ENCODE results near the gene ANKH. TPM values are rescaled to one million over a fixed set of nuclear protein-coding genes. Genes with fewer than 3 reads are reported as not detected.

The ANKH gene
- total RNA-seq, 1 donor from 2014 or later: 30.9 TPM

- Histone ChIP-seq H3K27me3 (no peaks in the 10 kb centered on the region), H3K27ac (no peak overlapping the region), H3K9me3 (no peaks in the 10 kb centered on the region), H3K4me3 (no peak overlapping the region), H3K4me1 (peaks cover 16% of the 10 kb centered on the region), H3K36me3 (no peaks in the 10 kb centered on the region)
- no peak for DNase-seq (ENCODE audit: extremely low spot score in 2 of 2)
- TF ChIP-seq CTCF (IDR thresholded peaks at IDR 0.05) (no peak), POLR2A (IDR thresholded peaks at IDR 0.05) (no peak), POLR2AphosphoS5 (IDR thresholded peaks at IDR 0.05; ENCODE audit: insufficient read depth in 1 of 2, low read depth in 1 of 2) (no peak)
- intact Hi-C loops (cut with DNase I): no loop called here
Measured at GRCh38 chr5:14783691-14784090, 87.9 kb downstream of the ANKH start.

- H3K27me3 ChIP-seq: no peaks in the 10 kb centered on the region
- no peak overlapping the region for H3K27ac ChIP-seq
- peaks cover 16% of the 10 kb centered on the region for H3K4me1 ChIP-seq
- no peaks in the 10 kb centered on the region for H3K36me3 ChIP-seq
- intact Hi-C loops (cut with DNase I): no loop called here
- no peak for DNase-seq (ENCODE audit: extremely low spot score in 2 of 2)
- TF ChIP-seq POLR2AphosphoS5 (IDR thresholded peaks at IDR 0.05; ENCODE audit: insufficient read depth in 1 of 2, low read depth in 1 of 2): no peak
- no peak for TF ChIP-seq CTCF (IDR thresholded peaks at IDR 0.05)
- no peak for TF ChIP-seq POLR2A (IDR thresholded peaks at IDR 0.05)
- no peak overlapping the region for H3K4me3 ChIP-seq
- no peaks in the 10 kb centered on the region for H3K9me3 ChIP-seq
Measured at GRCh38 chr5:14782591-14782990, 89.0 kb downstream of the ANKH start.

GRCh38 chr5:14781106-14781505, 90.5 kb downstream of the ANKH start:
- no peak for DNase-seq (ENCODE audit: extremely low spot score in 2 of 2)
- H3K4me3 ChIP-seq: no peak overlapping the region
- no peaks in the 10 kb centered on the region for H3K36me3 ChIP-seq
- peaks cover 16% of the 10 kb centered on the region for H3K4me1 ChIP-seq
- no peaks in the 10 kb centered on the region for H3K27me3 ChIP-seq
- H3K27ac ChIP-seq: no peak overlapping the region
- no peak for TF ChIP-seq POLR2AphosphoS5 (IDR thresholded peaks at IDR 0.05; ENCODE audit: insufficient read depth in 1 of 2, low read depth in 1 of 2)
- no peaks in the 10 kb centered on the region for H3K9me3 ChIP-seq
- intact Hi-C loops (cut with DNase I): no loop called here

- H3K4me1 ChIP-seq: peaks cover 16% of the 10 kb centered on the region
- no peak for TF ChIP-seq POLR2A (IDR thresholded peaks at IDR 0.05)
- intact Hi-C loops (cut with DNase I): no loop called here
- no peak for DNase-seq (ENCODE audit: extremely low spot score in 2 of 2)
- H3K36me3 ChIP-seq: no peaks in the 10 kb centered on the region
- no peak overlapping the region for H3K4me3 ChIP-seq
- H3K9me3 ChIP-seq: no peaks in the 10 kb centered on the region
- no peak overlapping the region for H3K27ac ChIP-seq
- no peaks in the 10 kb centered on the region for H3K27me3 ChIP-seq
Measured at GRCh38 chr5:14779975-14780374, 91.6 kb downstream of the ANKH start.

- no peak for DNase-seq (ENCODE audit: extremely low spot score in 2 of 2)
- intact Hi-C loops (cut with DNase I): no loop called here
- TF ChIP-seq CTCF (IDR thresholded peaks at IDR 0.05) (no peak), POLR2A (IDR thresholded peaks at IDR 0.05) (no peak), POLR2AphosphoS5 (IDR thresholded peaks at IDR 0.05; ENCODE audit: insufficient read depth in 1 of 2, low read depth in 1 of 2) (no peak)
- Histone ChIP-seq H3K36me3 (no peaks in the 10 kb centered on the region), H3K27me3 (no peaks in the 10 kb centered on the region), H3K4me1 (peaks cover 16% of the 10 kb centered on the region), H3K9me3 (no peaks in the 10 kb centered on the region), H3K27ac (no peak overlapping the region), H3K4me3 (no peak overlapping the region)
Measured at GRCh38 chr5:14778792-14779070, 92.8 kb downstream of the ANKH start.

- Histone ChIP-seq H3K27ac (no peak overlapping the region), H3K4me3 (no peak overlapping the region), H3K4me1 (peaks cover 16% of the 10 kb centered on the region), H3K27me3 (no peaks in the 10 kb centered on the region), H3K36me3 (no peaks in the 10 kb centered on the region), H3K9me3 (no peaks in the 10 kb centered on the region)
- no peak for TF ChIP-seq POLR2A (IDR thresholded peaks at IDR 0.05)
- TF ChIP-seq POLR2AphosphoS5 (IDR thresholded peaks at IDR 0.05; ENCODE audit: insufficient read depth in 1 of 2, low read depth in 1 of 2): no peak
- TF ChIP-seq CTCF (IDR thresholded peaks at IDR 0.05): no peak
- no peak for DNase-seq (ENCODE audit: extremely low spot score in 2 of 2)
- intact Hi-C loops (cut with DNase I): no loop called here
Measured at GRCh38 chr5:14777932-14778791, 93.4 kb downstream of the ANKH start.
